ENCODE data around the gene MORN4.

The MORN4 gene

GRCh38 chr10:97611473-97611872, 21.8 kb downstream of the MORN4 start:
- H3K36me3 ChIP-seq (ENCODE audit: insufficient read depth, low read length) = peaks cover 7% of the 10 kb centered on the region
- no peaks in the 10 kb centered on the region for H3K9me3 ChIP-seq (ENCODE audit: low read length)
- no peaks in the 10 kb centered on the region for H3K27me3 ChIP-seq (ENCODE audit: control insufficient read depth in 1 of 2, insufficient read depth in 2 of 2, low read length in 2 of 2)
- no peak overlapping the region for H3K4me3 ChIP-seq (ENCODE audit: low read depth in 1 of 2, low read length in 2 of 2)
- H3K9ac ChIP-seq (ENCODE audit: low read length) = no peak overlapping the region
- no peaks in the 10 kb centered on the region for H3K4me1 ChIP-seq (ENCODE audit: insufficient read depth, low read length)
- H3K27ac ChIP-seq (ENCODE audit: low read depth, low read length) = no peak overlapping the region

GRCh38 chr10:97608991-97609561, 24.2 kb downstream of the MORN4 start:
- Histone ChIP-seq H3K4me1 (ENCODE audit: insufficient read depth, low read length) (no peaks in the 10 kb centered on the region), H3K4me3 (ENCODE audit: low read depth in 1 of 2, low read length in 2 of 2) (no peak overlapping the region), H3K27ac (ENCODE audit: low read depth, low read length) (no peak overlapping the region), H3K9ac (ENCODE audit: low read length) (no peak overlapping the region), H3K36me3 (ENCODE audit: insufficient read depth, low read length) (no peaks in the 10 kb centered on the region), H3K9me3 (ENCODE audit: low read length) (no peaks in the 10 kb centered on the region), H3K27me3 (ENCODE audit: control insufficient read depth in 1 of 2, insufficient read depth in 2 of 2, low read length in 2 of 2) (no peaks in the 10 kb centered on the region)

- Histone ChIP-seq H3K9me3 (ENCODE audit: low read length) (no peaks in the 10 kb centered on the region), H3K27ac (ENCODE audit: low read depth, low read length) (no peak overlapping the region), H3K27me3 (ENCODE audit: control insufficient read depth in 1 of 2, insufficient read depth in 2 of 2, low read length in 2 of 2) (no peaks in the 10 kb centered on the region), H3K9ac (ENCODE audit: low read length) (no peak overlapping the region), H3K4me1 (ENCODE audit: insufficient read depth, low read length) (no peaks in the 10 kb centered on the region), H3K4me3 (ENCODE audit: low read depth in 1 of 2, low read length in 2 of 2) (no peak overlapping the region), H3K36me3 (ENCODE audit: insufficient read depth, low read length) (no peaks in the 10 kb centered on the region)
These were observed 26.1 kb downstream of the MORN4 start for GRCh38 chr10:97607095-97607636.

- Histone ChIP-seq H3K9me3 (ENCODE audit: low read length) (no peaks in the 10 kb centered on the region), H3K9ac (ENCODE audit: low read length) (no peak overlapping the region), H3K4me3 (ENCODE audit: low read depth in 1 of 2, low read length in 2 of 2) (no peak overlapping the region), H3K27me3 (ENCODE audit: control insufficient read depth in 1 of 2, insufficient read depth in 2 of 2, low read length in 2 of 2) (no peaks in the 10 kb centered on the region), H3K27ac (ENCODE audit: low read depth, low read length) (no peak overlapping the region), H3K36me3 (ENCODE audit: insufficient read depth, low read length) (no peaks in the 10 kb centered on the region), H3K4me1 (ENCODE audit: insufficient read depth, low read length) (peaks cover 6% of the 10 kb centered on the region)
These were observed 31.8 kb downstream of the MORN4 start for GRCh38 chr10:97601268-97602215.

- no peak overlapping the region for H3K4me3 ChIP-seq (ENCODE audit: low read depth in 1 of 2, low read length in 2 of 2)
- peaks cover 15% of the 10 kb centered on the region for H3K4me1 ChIP-seq (ENCODE audit: insufficient read depth, low read length)
- H3K27me3 ChIP-seq (ENCODE audit: control insufficient read depth in 1 of 2, insufficient read depth in 2 of 2, low read length in 2 of 2) = no peaks in the 10 kb centered on the region
- H3K27ac ChIP-seq (ENCODE audit: low read depth, low read length) = no peak overlapping the region
- no peaks in the 10 kb centered on the region for H3K36me3 ChIP-seq (ENCODE audit: insufficient read depth, low read length)
- no peaks in the 10 kb centered on the region for H3K9me3 ChIP-seq (ENCODE audit: low read length)
- no peak overlapping the region for H3K9ac ChIP-seq (ENCODE audit: low read length)
These were observed 32.7 kb downstream of the MORN4 start for GRCh38 chr10:97600616-97601015.

- Histone ChIP-seq H3K4me3 (ENCODE audit: low read depth in 1 of 2, low read length in 2 of 2) (no peak overlapping the region), H3K9me3 (ENCODE audit: low read length) (no peaks in the 10 kb centered on the region), H3K27ac (ENCODE audit: low read depth, low read length) (no peak overlapping the region), H3K9ac (ENCODE audit: low read length) (no peak overlapping the region), H3K27me3 (ENCODE audit: control insufficient read depth in 1 of 2, insufficient read depth in 2 of 2, low read length in 2 of 2) (no peaks in the 10 kb centered on the region), H3K4me1 (ENCODE audit: insufficient read depth, low read length) (peaks cover 16% of the 10 kb centered on the region), H3K36me3 (ENCODE audit: insufficient read depth, low read length) (no peaks in the 10 kb centered on the region)
These were observed 34.1 kb downstream of the MORN4 start for GRCh38 chr10:97599272-97599619.

- Histone ChIP-seq H3K9ac (ENCODE audit: low read length) (no peak overlapping the region), H3K4me3 (ENCODE audit: low read depth in 1 of 2, low read length in 2 of 2) (no peak overlapping the region), H3K4me1 (ENCODE audit: insufficient read depth, low read length) (peaks cover 16% of the 10 kb centered on the region), H3K27me3 (ENCODE audit: control insufficient read depth in 1 of 2, insufficient read depth in 2 of 2, low read length in 2 of 2) (no peaks in the 10 kb centered on the region), H3K27ac (ENCODE audit: low read depth, low read length) (no peak overlapping the region), H3K36me3 (ENCODE audit: insufficient read depth, low read length) (no peaks in the 10 kb centered on the region), H3K9me3 (ENCODE audit: low read length) (no peaks in the 10 kb centered on the region)
These were observed 34.7 kb downstream of the MORN4 start for GRCh38 chr10:97598407-97599271.

GRCh38 chr10:97597778-97598177, 35.5 kb downstream of the MORN4 start:
- Histone ChIP-seq H3K9ac (ENCODE audit: low read length) (no peak overlapping the region), H3K4me3 (ENCODE audit: low read depth in 1 of 2, low read length in 2 of 2) (no peak overlapping the region), H3K4me1 (ENCODE audit: insufficient read depth, low read length) (peaks cover 16% of the 10 kb centered on the region), H3K9me3 (ENCODE audit: low read length) (no peaks in the 10 kb centered on the region), H3K27ac (ENCODE audit: low read depth, low read length) (no peak overlapping the region), H3K36me3 (ENCODE audit: insufficient read depth, low read length) (no peaks in the 10 kb centered on the region), H3K27me3 (ENCODE audit: control insufficient read depth in 1 of 2, insufficient read depth in 2 of 2, low read length in 2 of 2) (no peaks in the 10 kb centered on the region)

GRCh38 chr10:97596101-97597082, 36.9 kb downstream of the MORN4 start:
- no peak overlapping the region for H3K9ac ChIP-seq (ENCODE audit: low read length)
- H3K36me3 ChIP-seq (ENCODE audit: insufficient read depth, low read length) = no peaks in the 10 kb centered on the region
- no peaks in the 10 kb centered on the region for H3K9me3 ChIP-seq (ENCODE audit: low read length)
- H3K4me3 ChIP-seq (ENCODE audit: low read depth in 1 of 2, low read length in 2 of 2) = no peak overlapping the region
- peak overlapping the region; percentile 10 for H3K27ac ChIP-seq (ENCODE audit: low read depth, low read length)
- peaks cover 16% of the 10 kb centered on the region for H3K4me1 ChIP-seq (ENCODE audit: insufficient read depth, low read length)
- H3K27me3 ChIP-seq (ENCODE audit: control insufficient read depth in 1 of 2, insufficient read depth in 2 of 2, low read length in 2 of 2) = no peaks in the 10 kb centered on the region

GRCh38 chr10:97593421-97593820, 39.9 kb downstream of the MORN4 start:
- Histone ChIP-seq H3K9me3 (ENCODE audit: low read length) (no peaks in the 10 kb centered on the region), H3K9ac (ENCODE audit: low read length) (no peak overlapping the region), H3K27me3 (ENCODE audit: control insufficient read depth in 1 of 2, insufficient read depth in 2 of 2, low read length in 2 of 2) (no peaks in the 10 kb centered on the region), H3K27ac (ENCODE audit: low read depth, low read length) (no peak overlapping the region), H3K36me3 (ENCODE audit: insufficient read depth, low read length) (no peaks in the 10 kb centered on the region), H3K4me1 (ENCODE audit: insufficient read depth, low read length) (peaks cover 16% of the 10 kb centered on the region), H3K4me3 (ENCODE audit: low read depth in 1 of 2, low read length in 2 of 2) (no peak overlapping the region)
